Activated CD8-positive, alpha-beta T cell treated with anti-CD3 and anti-CD28 coated beads for 36 hours (primary cell): ENCODE measurements around the gene AICDA. TPM values are rescaled to one million over a fixed set of nuclear protein-coding genes. Genes with fewer than 3 reads are reported as not detected.
"Not testable (repeated sequence)": the region's sequence is repeated elsewhere in the genome, so short reads cannot be mapped to it uniquely, and the experiment has no call there.

Experiments
- ATAC-seq: fragments of 200-7000 bp; cut with Tn5 transposase; one replicate; pipeline ENCODE4 v1.10.0; 2021; ENCODE audit warnings: mild to moderate bottlenecking, moderate library complexity
- CTCF ChIA-PET: fragments of 350-600 bp; sonication (Branson Sonifier 250); formaldehyde crosslinking; loops from one replicate; lab custom pipeline; 2021; ENCODE audit warnings: antibody characterized with exemption; lab: Charles Lee
- POLR2A ChIA-PET: fragments of 350-600 bp; sonication (Branson Sonifier 250); formaldehyde crosslinking; loops from one replicate; lab custom pipeline; 2021; ENCODE audit warnings: antibody characterized with exemption; lab: Charles Lee
- DNase-seq: peaks from one replicate; pipeline ENCODE4 v3.0.0-alpha.2; 2020
- H3K27ac Mint-ChIP-seq: one replicate; pipeline ENCODE4 v1.8.0; 2021; ENCODE audit warnings: mild to moderate bottlenecking, mixed read lengths
- H3K27me3 Mint-ChIP-seq: one replicate; pipeline ENCODE4 v1.8.0; 2021; ENCODE audit warnings: mixed read lengths
- H3K36me3 Mint-ChIP-seq: one replicate; pipeline ENCODE4 v1.8.0; 2021; ENCODE audit warnings: low read depth, mixed read lengths
- H3K4me1 Mint-ChIP-seq: one replicate; pipeline ENCODE4 v1.8.0; 2021; ENCODE audit warnings: low read depth, mixed read lengths
- H3K4me3 Mint-ChIP-seq: one replicate; pipeline ENCODE4 v1.8.0; 2021; ENCODE audit warnings: mild to moderate bottlenecking, moderate library complexity, mixed read lengths
- H3K9me3 Mint-ChIP-seq: one replicate; pipeline ENCODE4 v1.8.0; 2021; ENCODE audit warnings: mixed read lengths
- CTCF ChIP-seq: fragments of 200-600 bp; IDR thresholded peaks from one replicate; pipeline ENCODE4 v1.8.0; 2022; ENCODE audit warnings: antibody characterized with exemption, mild to moderate bottlenecking
- intact Hi-C: fragments of 100-400 bp; cut with micrococcal nuclease; formaldehyde crosslinking; loops from one replicate; pipeline ENCODE4 v1.10.0; 2022
- total RNA-seq, 2 experiments: library from RNA; stranded (reverse); gene quantifications; one replicate each; pipeline ENCODE4 v1.2.3, GENCODE V29; 2021

The AICDA gene
- total RNA-seq, 2 experiments from 2014 or later: not detected

GRCh38 chr12:8630131-8630530 is 17.5 kb upstream of the AICDA start:
- H3K27me3 Mint-ChIP-seq: peaks cover 2% of the 10 kb centered on the region
- CTCF ChIA-PET: no interaction called here
- POLR2A ChIA-PET: interaction anchor here (1.1 kb wide), 1 partner anchor 18 kb away, joined by 4 read pairs; no protein-coding TSS in a partner anchor
- peaks cover 3% of the 10 kb centered on the region for H3K9me3 Mint-ChIP-seq
- no peaks in the 10 kb centered on the region for H3K36me3 Mint-ChIP-seq
- intact Hi-C loops: no loop called here
- H3K27ac Mint-ChIP-seq: no peak overlapping the region
- H3K4me1 Mint-ChIP-seq: peaks cover 9% of the 10 kb centered on the region
- no peak overlapping the region for H3K4me3 Mint-ChIP-seq
- DNase-seq (no peak), ATAC-seq (no peak)
- no peak for TF ChIP-seq CTCF

- H3K4me3 Mint-ChIP-seq: no peak overlapping the region
- H3K36me3 Mint-ChIP-seq: no peaks in the 10 kb centered on the region
- ChIA-PET CTCF (interaction anchor here (1.0 to 1.9 kb wide), 6 partner anchors 18 to 261 kb away, joined by 3 to 8 read pairs (median 4); no protein-coding TSS in a partner anchor), POLR2A (interaction anchor here (1.1 kb wide), 1 partner anchor 19 kb away, joined by 4 read pairs; no protein-coding TSS in a partner anchor)
- peaks cover 9% of the 10 kb centered on the region for H3K4me1 Mint-ChIP-seq
- H3K27me3 Mint-ChIP-seq: peaks cover 2% of the 10 kb centered on the region
- ATAC-seq (peak; percentile 27), DNase-seq (peak; percentile 29)
- intact Hi-C loops: no loop called here
- H3K9me3 Mint-ChIP-seq: peaks cover 3% of the 10 kb centered on the region
- TF ChIP-seq CTCF: no peak
- no peak overlapping the region for H3K27ac Mint-ChIP-seq
These were observed 16.9 kb upstream of the AICDA start for GRCh38 chr12:8629486-8630033.

- intact Hi-C loops: no loop called here
- POLR2A ChIA-PET: no interaction called here
- peaks cover 2% of the 10 kb centered on the region for H3K27me3 Mint-ChIP-seq
- CTCF ChIA-PET: interaction anchor here (1.0 to 1.9 kb wide), 6 partner anchors 19 to 262 kb away, joined by 3 to 8 read pairs (median 4); no protein-coding TSS in a partner anchor
- H3K9me3 Mint-ChIP-seq: peaks cover 3% of the 10 kb centered on the region
- DNase-seq (no peak), ATAC-seq (no peak)
- no peaks in the 10 kb centered on the region for H3K36me3 Mint-ChIP-seq
- peaks cover 9% of the 10 kb centered on the region for H3K4me1 Mint-ChIP-seq
- TF ChIP-seq CTCF: no peak
- no peak overlapping the region for H3K4me3 Mint-ChIP-seq
- no peak overlapping the region for H3K27ac Mint-ChIP-seq
These were observed 16.1 kb upstream of the AICDA start for GRCh38 chr12:8628731-8629130.

- POLR2A ChIA-PET, H3K27me3 Mint-ChIP-seq, H3K27ac Mint-ChIP-seq, ATAC-seq, intact Hi-C loops, H3K9me3 Mint-ChIP-seq, H3K4me3 Mint-ChIP-seq, H3K36me3 Mint-ChIP-seq, CTCF ChIA-PET, H3K4me1 Mint-ChIP-seq, DNase-seq: not testable (repeated sequence)
These were observed 12.1 kb upstream of the AICDA start for GRCh38 chr12:8624750-8625149.

- Mint-ChIP-seq H3K4me3 (no peak overlapping the region), H3K4me1 (no peaks in the 10 kb centered on the region), H3K27me3 (no peaks in the 10 kb centered on the region), H3K36me3 (no peaks in the 10 kb centered on the region), H3K27ac (no peak overlapping the region), H3K9me3 (no peaks in the 10 kb centered on the region)
- CTCF ChIA-PET: interaction anchor here (0.7 to 1.8 kb wide), 3 partner anchors 14 to 169 kb away, joined by 3 to 9 read pairs (median 6); no protein-coding TSS in a partner anchor
- intact Hi-C loops: no loop called here
- DNase-seq (no peak), ATAC-seq (no peak)
- POLR2A ChIA-PET: no interaction called here
- TF ChIP-seq CTCF: no peak
These were observed 10.0 kb upstream of the AICDA start for GRCh38 chr12:8622646-8623045.
